Measurements from ENCODE around the gene RNF114.

GRCh38 chr20:50001784-50002311 lies 65.7 kb downstream of the RNF114 start:
- no peak for TF ChIP-seq CTCF (tag by site-specific recombination; IDR thresholded peaks at IDR 0.05)
- TF ChIP-seq ZBTB20 (tag by site-specific recombination; IDR thresholded peaks at IDR 0.05) = no peak
- TF ChIP-seq ZNF423 (tag by site-specific recombination; IDR thresholded peaks at IDR 0.05) = no peak
- TF ChIP-seq SALL2 (tag by site-specific recombination; IDR thresholded peaks at IDR 0.05; ENCODE audit: borderline replicate concordance) = no peak
- TF ChIP-seq YY1 (tag by site-specific recombination; IDR thresholded peaks at IDR 0.05) = no peak
- TF ChIP-seq ZNF274 (IDR thresholded peaks at IDR 0.05; ENCODE audit: low read length) = no peak
- no peak for TF ChIP-seq ZNF274 (tag by site-specific recombination; IDR thresholded peaks at IDR 0.05; ENCODE audit: borderline replicate concordance)
- no peak for TF ChIP-seq ZNF362 (tag by site-specific recombination; IDR thresholded peaks at IDR 0.05)
- no peak for TF ChIP-seq KLF16 (tag by site-specific recombination; IDR thresholded peaks at IDR 0.05)
- no peak for TF ChIP-seq ELK4 (IDR thresholded peaks at IDR 0.05; ENCODE audit: borderline replicate concordance, low read depth, low read length)
- TF ChIP-seq REPIN1 (tag by site-specific recombination; IDR thresholded peaks at IDR 0.05; ENCODE audit: low read depth) = no peak
- no peak for TF ChIP-seq ZNF433 (tag by site-specific recombination; IDR thresholded peaks at IDR 0.05; ENCODE audit: low read depth)
- no peak for TF ChIP-seq ZEB2 (tag by site-specific recombination; IDR thresholded peaks at IDR 0.05)
